IMR-90 (cell line): ENCODE data around the gene PPP1R27. TPM values are rescaled to one million over a fixed set of nuclear protein-coding genes. Genes with fewer than 3 reads are reported as not detected.

Experiments
- ATAC-seq: fragments of 200-7000 bp; cut with Tn5 transposase; 2 replicates; pipeline ENCODE4 v1.9.1; 2020; ENCODE audit warnings: low read depth, mild to moderate bottlenecking, moderate library complexity
- BruUV-seq: library from RNA; stranded (reverse); fragments of 400-500 nt; replicated peaks from 2 replicates; lab custom pipeline; 2021; lab: Mats Ljungman, UMichigan
- CTCF ChIA-PET: fragments of 300-600 bp; formaldehyde crosslinking; extraction: SDS; loops from one replicate; lab custom pipeline; 2021; ENCODE audit warnings: antibody characterized with exemption; lab: Yijun Ruan, JAX
- POLR2A ChIA-PET: fragments of 300-600 bp; sonication (Branson Sonifier 250); formaldehyde crosslinking; loops from one replicate; lab custom pipeline; 2022; ENCODE audit warnings: antibody characterized with exemption; ENCODE audit not compliant: unreplicated experiment; lab: Charles Lee
- DNase-seq: peaks from one replicate; pipeline ENCODE4 v3.0.0; 2013
- H2AFZ ChIP-seq: replicated peaks from 2 replicates; pipeline ENCODE3; 2013; ENCODE audit warnings: low read length, mild to moderate bottlenecking; ENCODE audit not compliant: poor library complexity
- H2AK5ac ChIP-seq: 2 replicates; pipeline ENCODE4 v1.6.1; 2013; ENCODE audit warnings: low read depth, low read length, inconsistent platforms
- H2AK9ac ChIP-seq: replicated peaks from 2 replicates; pipeline ENCODE3; 2013; ENCODE audit warnings: mild to moderate bottlenecking, low read depth, low read length, moderate library complexity; ENCODE audit not compliant: poor library complexity
- H2BK120ac ChIP-seq: 2 replicates; pipeline ENCODE4 v1.6.1; 2013; ENCODE audit warnings: low read depth, low read length, inconsistent platforms
- H2BK15ac ChIP-seq: 3 replicates; pipeline ENCODE4 v1.6.1; 2013; ENCODE audit warnings: low read depth, low read length, inconsistent platforms
- H2BK20ac ChIP-seq: 2 replicates; pipeline ENCODE4 v1.6.1; 2013; ENCODE audit warnings: low read depth, mild to moderate bottlenecking, inconsistent platforms, low read length, moderate library complexity
- H2BK5ac ChIP-seq: 2 replicates; pipeline ENCODE4 v1.6.1; 2013; ENCODE audit warnings: mild to moderate bottlenecking, low read depth, low read length, inconsistent platforms; ENCODE audit not compliant: poor library complexity, severe bottlenecking
- H3K14ac ChIP-seq: replicated peaks from 2 replicates; pipeline ENCODE4 v1.6.1; 2013; ENCODE audit warnings: low read depth, low read length, inconsistent platforms
- H3K18ac ChIP-seq: 2 replicates; pipeline ENCODE4 v1.6.1; 2013; ENCODE audit warnings: low read depth, low read length, control low read depth
- H3K23ac ChIP-seq: 2 replicates; pipeline ENCODE4 v1.6.1; 2013; ENCODE audit warnings: low read depth, low read length, inconsistent platforms
- H3K27ac ChIP-seq: 2 replicates; pipeline ENCODE4 v1.5.1; 2013; ENCODE audit warnings: mild to moderate bottlenecking, control low read depth, low read length; ENCODE audit not compliant: insufficient read depth
- H3K27me3 ChIP-seq: 2 replicates; pipeline ENCODE4 v1.6.1; 2013; ENCODE audit warnings: low read length; ENCODE audit not compliant: control insufficient read depth, insufficient read depth
- H3K36me3 ChIP-seq: 2 replicates; pipeline ENCODE4 v1.6.1; 2013; ENCODE audit warnings: low read length, mixed read lengths; ENCODE audit not compliant: control insufficient read depth, insufficient read depth
- H3K4ac ChIP-seq: 2 replicates; pipeline ENCODE4 v1.6.1; 2013; ENCODE audit warnings: low read depth, low read length, inconsistent platforms
- H3K4me1 ChIP-seq: 2 replicates; pipeline ENCODE4 v1.6.1; 2013; ENCODE audit warnings: low read length, mixed read lengths; ENCODE audit not compliant: control insufficient read depth, insufficient read depth
- H3K4me2 ChIP-seq: 2 replicates; pipeline ENCODE4 v1.6.1; 2013; ENCODE audit warnings: low read depth, mild to moderate bottlenecking, control low read depth, low read length, moderate library complexity
- H3K4me3 ChIP-seq: 2 replicates; pipeline ENCODE4 v1.5.1; 2013; ENCODE audit warnings: low read depth, mild to moderate bottlenecking, control low read depth, low read length, moderate library complexity; ENCODE audit not compliant: insufficient read depth
- H3K56ac ChIP-seq: 2 replicates; pipeline ENCODE4 v1.6.1; 2013; ENCODE audit warnings: low read length, inconsistent platforms; ENCODE audit not compliant: insufficient read depth; ENCODE audit errors: extremely low read depth
- H3K79me1 ChIP-seq, 2 experiments: 2 replicates each; pipeline ENCODE4 v1.6.1; 2013; ENCODE audit warnings: low read length in 2 of 2, inconsistent platforms in 1 of 2, low read depth in 1 of 2
- H3K9ac ChIP-seq: 2 replicates; pipeline ENCODE4 v1.6.1; 2013; ENCODE audit warnings: low read depth, low read length, control low read depth
- H3K9me1 ChIP-seq: 2 replicates; pipeline ENCODE4 v1.6.1; 2013; ENCODE audit warnings: low read length, inconsistent platforms; ENCODE audit not compliant: insufficient read depth
- H3K9me3 ChIP-seq: 2 replicates; pipeline ENCODE4 v1.6.1; 2013; ENCODE audit warnings: low read length; ENCODE audit not compliant: control insufficient read depth, insufficient read depth
- H4K20me1 ChIP-seq: 2 replicates; pipeline ENCODE4 v1.6.1; 2013; ENCODE audit warnings: low read length, inconsistent platforms; ENCODE audit not compliant: insufficient read depth
- H4K5ac ChIP-seq: 2 replicates; pipeline ENCODE4 v1.6.1; 2013; ENCODE audit warnings: mild to moderate bottlenecking, low read depth, low read length, control low read depth
- H4K8ac ChIP-seq, 2 experiments: 2 replicates each; pipeline ENCODE4 v1.6.1; 2013; ENCODE audit warnings: low read depth in 2 of 2, low read length in 2 of 2, control low read depth in 1 of 2, inconsistent platforms in 1 of 2
- H4K91ac ChIP-seq: 2 replicates; pipeline ENCODE4 v1.6.1; 2013; ENCODE audit warnings: low read depth, low read length, inconsistent platforms; ENCODE audit not compliant: insufficient read depth
- CTCF ChIP-seq: conservative IDR thresholded peaks from 2 replicates; pipeline ENCODE4 v1.5.1; 2012; ENCODE audit warnings: mild to moderate bottlenecking, low read depth, low read length, improper control_type of control experiment
- MAFK ChIP-seq: IDR thresholded peaks from 2 replicates; pipeline ENCODE4 v1.6.1; 2012; ENCODE audit warnings: low read depth, low read length, improper control_type of control experiment
- POLR2A ChIP-seq: IDR thresholded peaks from 2 replicates; pipeline ENCODE4 v1.6.1; 2012; ENCODE audit warnings: mild to moderate bottlenecking, low read depth, low read length
- RAD21 ChIP-seq: IDR thresholded peaks from 2 replicates; pipeline ENCODE4 v1.6.1; 2012; ENCODE audit warnings: low read length, improper control_type of control experiment
- RCOR1 ChIP-seq: IDR thresholded peaks from 2 replicates; pipeline ENCODE4 v1.6.1; 2012; ENCODE audit warnings: mild to moderate bottlenecking, low read length, improper control_type of control experiment; ENCODE audit not compliant: insufficient replicate concordance
- RFX5 ChIP-seq: IDR thresholded peaks from 2 replicates; pipeline ENCODE4 v1.8.0; 2012; ENCODE audit warnings: low read depth, mild to moderate bottlenecking, low read length, moderate library complexity
- WGBS, 2 experiments: methylation state at CpG; one replicate each; pipeline versions ENCODE4 v1.1.5 to v1.1.7; 2013; ENCODE audit warnings: missing lambda C conversion rate in 2 of 2; ENCODE audit not compliant: insufficient read length in 1 of 2; ENCODE audit errors: extremely low coverage in 2 of 2; 5-methylcytosine and 5-hydroxymethylcytosine counted together
- dilution Hi-C: fragments of 300-500 bp; cut with HindIII; formaldehyde crosslinking; loops from one replicate; pipeline ENCODE4 v1.14.3; 2018; ENCODE audit warnings: low sequenced_read_pairs; ENCODE audit not compliant: unreplicated experiment
- in situ Hi-C: fragments of 300-500 bp; cut with MboI; formaldehyde crosslinking; loops from 3 replicates; pipeline ENCODE4 v1.14.3; 2019; ENCODE audit warnings: low sequenced_read_pairs, inconsistent platforms, mixed read lengths
- intact Hi-C: fragments of 100-400 bp; cut with micrococcal nuclease; formaldehyde crosslinking; loops from 2 replicates; pipeline ENCODE4 v1.10.0; 2022
- polyA plus RNA-seq, 3 experiments: library from polyadenylated mRNA; depleted of rRNA; stranded (reverse); fragments of >200 nt; gene quantifications; 2 replicates each; pipeline ENCODE4 v1.2.3, GENCODE V29; 2012; ENCODE audit warnings: low replicate concordance in 1 of 3
- total RNA-seq: library from RNA; depleted of rRNA; stranded (reverse); fragments of >200 nt; gene quantifications from 2 replicates; pipeline ENCODE4 v1.2.3, GENCODE V29; 2012

The PPP1R27 gene
- total and polyA plus RNA-seq, 2 of the 4 experiments (the other 2 are of a cell fraction) = 0.21 TPM; not detected in 1

- Histone ChIP-seq H4K20me1 (no peaks in the 10 kb centered on the region), H3K27me3 (peaks cover 4% of the 10 kb centered on the region), H3K9ac (no peak overlapping the region), H3K4me1 (no peaks in the 10 kb centered on the region), H4K91ac (no peak overlapping the region), H3K9me3 (no peaks in the 10 kb centered on the region), H2AK9ac (no peak overlapping the region), H3K4me3 (no peak overlapping the region), H3K14ac (no peak overlapping the region), H3K27ac (no peak overlapping the region), H3K36me3 (no peaks in the 10 kb centered on the region), H3K18ac (no peak overlapping the region), H2BK120ac (no peak overlapping the region), H3K79me1 (no peaks in the 10 kb centered on the region), H2BK15ac (no peak overlapping the region), H4K5ac (no peak overlapping the region), H3K9me1 (peaks cover 12% of the 10 kb centered on the region), H4K8ac (no peak overlapping the region), H2AK5ac (no peak overlapping the region), H3K4ac (no peak overlapping the region), H3K56ac (no peak overlapping the region), H2AFZ (no peak overlapping the region), H3K23ac (no peak overlapping the region), H2BK20ac (no peak overlapping the region), H3K4me2 (no peak overlapping the region), H2BK5ac (peak overlapping the region; percentile 61)
- in situ Hi-C loops = no loop called here
- dilution Hi-C loops = no loop called here
- WGBS, 2 experiments = no CpG with 5 or more reads among the region's 3 CpGs
- DNase-seq (no peak), ATAC-seq (no peak)
- intact Hi-C loops = no loop called here
- ChIA-PET POLR2A (no interaction called here), CTCF (no interaction called here)
- no TSS peak for BruUV-seq
- TF ChIP-seq MAFK = no peak
- TF ChIP-seq POLR2A = no peak
- TF ChIP-seq RFX5 = no peak
- TF ChIP-seq RAD21 = no peak
- no peak for TF ChIP-seq CTCF
- TF ChIP-seq RCOR1 = no peak
Measured at GRCh38 chr17:81794074-81794476, 40.8 kb downstream of the PPP1R27 start.
